Endometrial microvascular endothelial cells (primary cell): ENCODE data around the gene ST7. TPM values are rescaled to one million over a fixed set of nuclear protein-coding genes. Genes with fewer than 3 reads are reported as not detected.

Source experiments
- in situ Hi-C: cut with HindIII; loops from 2 replicates; pipeline ENCODE4 v1.10.0; 2017; ENCODE audit warnings: low sequenced_read_pairs, low pct_unique_long_range_greater_than_20kb; ENCODE audit errors: inconsistent ontology term
- total RNA-seq: library from RNA; depleted of rRNA; stranded (reverse); fragments of >200 nt; gene quantifications from one replicate; pipeline ENCODE4 v1.2.3, GENCODE V29; 2015; ENCODE audit errors: inconsistent ontology term

The ST7 gene
- total RNA-seq, 1 donor from 2014 or later = 24.0 TPM

GRCh38 chr7:116999311-116999710 lies 46.0 kb downstream of the ST7 start:
- in situ Hi-C loops = no loop called here

DNA sequence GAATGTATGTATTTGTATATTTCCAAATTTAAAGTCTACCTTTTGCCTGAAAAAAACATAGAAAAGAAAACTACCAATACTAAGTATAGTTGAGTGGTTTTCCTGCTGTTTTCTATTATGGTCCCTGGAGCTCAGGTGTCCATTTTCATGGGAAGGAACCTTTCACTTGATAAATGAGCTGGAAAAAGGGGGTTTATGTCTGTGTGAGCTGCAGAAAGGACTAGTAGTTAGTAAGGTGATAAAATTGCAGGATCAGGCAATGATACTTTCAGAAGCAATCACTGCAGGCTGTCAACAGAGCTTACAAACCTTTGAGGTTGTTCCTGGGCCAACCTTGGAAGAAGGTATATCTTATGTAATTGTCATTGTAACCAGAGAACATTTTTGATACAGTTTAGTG lies 48.0 kb downstream of the ST7 start:
- in situ Hi-C loops = no loop called here

DNA sequence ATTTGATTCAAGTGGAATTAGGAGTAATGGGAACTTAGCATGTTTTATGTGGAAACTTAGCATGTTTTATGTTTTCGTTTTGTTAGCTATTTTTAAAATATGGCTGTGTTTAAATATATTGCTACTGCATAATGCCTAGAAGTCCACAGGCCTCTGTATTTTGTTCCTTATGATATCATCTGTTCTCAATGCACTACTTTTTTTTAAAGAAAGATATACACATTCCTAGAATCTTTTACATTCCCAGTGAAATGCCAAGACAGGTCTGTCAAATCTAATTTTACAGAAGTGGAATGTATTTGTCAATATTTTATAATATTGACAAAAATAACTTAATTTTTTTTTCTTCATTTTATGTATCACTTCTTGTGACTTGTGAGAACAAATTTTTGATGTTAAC lies 51.6 kb downstream of the ST7 start:
- in situ Hi-C loops = no loop called here

DNA sequence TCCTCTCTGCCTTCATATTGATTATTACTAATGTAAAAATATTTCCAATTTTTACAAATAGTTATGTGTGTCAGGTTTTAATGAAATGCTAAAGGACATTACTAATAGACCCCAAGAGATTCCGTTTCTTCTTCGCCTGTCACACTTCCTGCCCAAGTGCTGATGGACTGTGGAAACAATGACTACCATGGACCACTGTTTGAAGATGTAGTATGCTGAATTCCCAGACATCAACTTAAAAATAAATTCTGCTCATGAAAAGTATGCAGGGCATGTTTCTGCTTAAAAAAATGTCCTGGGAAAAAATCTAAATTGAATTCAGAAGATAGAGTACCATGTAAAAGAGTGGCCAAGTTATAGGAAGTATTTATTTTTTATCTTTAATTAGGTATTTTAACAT lies 52.1 kb downstream of the ST7 start:
- in situ Hi-C loops = no loop called here

GRCh38 chr7:117006907-117007684 lies 53.8 kb downstream of the ST7 start:
- in situ Hi-C loops = no loop called here

DNA sequence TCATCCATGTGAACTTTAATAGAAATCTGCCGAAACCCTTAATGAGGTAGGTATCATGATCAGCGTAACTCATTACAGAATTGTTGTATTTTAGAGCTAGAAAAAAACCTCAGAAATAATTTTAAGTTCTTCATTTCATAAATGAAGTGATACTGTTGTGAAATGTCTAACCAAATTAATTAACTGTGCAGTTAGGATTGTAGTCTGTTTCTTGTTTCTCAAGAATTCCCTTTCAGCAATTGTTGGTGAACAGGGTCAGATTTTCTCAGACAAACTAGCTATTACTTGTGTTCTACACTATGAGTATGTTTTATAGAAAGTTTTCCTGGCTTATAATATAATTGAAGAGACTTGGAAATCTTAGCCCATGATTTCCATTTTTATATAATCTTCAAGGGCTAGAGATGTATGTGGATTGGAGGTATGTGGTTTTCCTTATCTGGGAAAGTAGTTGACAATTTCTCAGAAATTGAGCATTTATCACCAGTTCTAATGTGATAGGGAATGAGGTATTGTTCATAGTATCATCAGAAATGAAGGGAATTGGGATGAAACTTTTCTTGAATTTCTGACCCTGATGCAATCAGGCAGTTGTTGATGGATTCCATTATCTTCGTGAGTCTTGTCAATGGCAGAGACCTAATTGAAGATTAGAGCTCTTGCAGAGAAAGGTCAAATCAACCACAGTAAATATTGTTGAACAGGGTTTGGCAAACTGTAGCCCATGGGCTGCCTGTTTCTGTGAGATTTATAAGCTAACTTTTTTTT lies 55.0 kb downstream of the ST7 start:
- in situ Hi-C loops = no loop called here

GRCh38 chr7:117008886-117009531 lies 55.7 kb downstream of the ST7 start:
- in situ Hi-C loops = no loop called here

DNA sequence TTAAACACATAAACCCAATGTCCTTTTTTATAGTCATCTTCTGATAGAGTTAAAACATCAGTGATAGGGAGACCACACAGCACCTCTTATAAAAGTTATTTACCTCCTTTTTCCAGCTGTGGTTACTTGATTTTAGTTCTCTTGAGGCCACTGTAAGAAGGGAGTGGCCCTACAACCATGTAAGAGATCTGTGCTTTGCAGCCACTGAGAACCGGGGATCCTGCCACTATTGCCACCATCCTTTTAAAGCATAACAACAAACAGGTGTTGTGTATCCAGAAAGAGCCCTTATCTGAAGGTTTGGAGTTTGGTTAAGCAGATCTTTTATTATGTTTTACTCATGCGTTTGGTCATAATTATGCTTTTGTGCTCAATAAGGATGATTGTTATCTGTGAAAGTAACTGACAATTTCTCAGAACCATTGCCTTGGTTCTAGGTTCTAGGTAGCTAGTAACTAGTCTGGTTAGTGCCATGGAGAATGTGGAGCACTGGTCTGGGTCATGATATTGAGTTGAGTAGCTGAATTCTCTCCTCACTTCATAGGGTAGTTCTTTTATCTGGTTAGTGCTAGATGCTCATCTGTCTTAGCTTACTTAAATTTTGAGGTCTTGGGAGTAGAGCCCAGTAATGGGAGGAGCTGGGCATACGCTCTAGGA lies 56.5 kb downstream of the ST7 start:
- in situ Hi-C loops = no loop called here

DNA sequence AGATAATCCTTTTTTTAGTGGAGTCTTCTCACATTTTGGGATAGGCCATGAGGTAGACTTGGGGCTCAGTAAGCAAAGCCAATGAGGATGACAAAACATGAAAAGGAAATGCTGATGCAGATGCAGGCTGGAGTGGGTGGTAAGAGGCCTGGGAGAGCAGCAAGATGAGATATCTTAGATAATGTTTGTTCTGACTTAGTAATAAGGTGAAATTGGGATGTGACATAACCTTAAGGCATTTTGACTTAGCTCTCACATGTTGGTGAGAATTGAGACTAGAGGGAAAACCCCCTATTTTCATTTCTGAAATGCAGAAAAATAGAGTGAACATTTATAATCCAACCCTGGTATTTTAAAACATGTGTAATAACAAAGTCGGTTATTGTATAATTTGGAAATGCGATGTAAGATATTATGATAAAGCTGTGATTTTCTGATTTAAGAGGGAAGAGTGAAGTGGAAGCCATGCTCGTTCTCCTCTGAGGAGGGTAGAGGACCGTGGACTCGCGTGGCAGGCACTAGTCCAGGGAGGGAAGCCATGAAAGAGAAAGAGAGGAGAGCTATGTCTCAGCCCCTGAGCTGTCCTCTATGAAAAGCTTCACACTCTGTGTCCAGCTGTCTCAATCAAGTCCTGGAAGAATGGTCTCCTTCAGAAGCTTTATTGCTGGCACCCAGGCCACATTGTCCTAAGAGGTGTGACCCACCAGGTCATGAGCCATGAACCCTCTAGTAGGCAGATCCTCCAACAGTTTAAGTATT lies 57.3 kb downstream of the ST7 start:
- in situ Hi-C loops = no loop called here

GRCh38 chr7:117011419-117012260 lies 58.3 kb downstream of the ST7 start:
- in situ Hi-C loops = no loop called here

GRCh38 chr7:117012284-117012683 lies 59.0 kb downstream of the ST7 start:
- in situ Hi-C loops = no loop called here

- in situ Hi-C loops = no loop called here
Observed at GRCh38 chr7:117012696-117013095, 59.4 kb downstream of the ST7 start.

DNA sequence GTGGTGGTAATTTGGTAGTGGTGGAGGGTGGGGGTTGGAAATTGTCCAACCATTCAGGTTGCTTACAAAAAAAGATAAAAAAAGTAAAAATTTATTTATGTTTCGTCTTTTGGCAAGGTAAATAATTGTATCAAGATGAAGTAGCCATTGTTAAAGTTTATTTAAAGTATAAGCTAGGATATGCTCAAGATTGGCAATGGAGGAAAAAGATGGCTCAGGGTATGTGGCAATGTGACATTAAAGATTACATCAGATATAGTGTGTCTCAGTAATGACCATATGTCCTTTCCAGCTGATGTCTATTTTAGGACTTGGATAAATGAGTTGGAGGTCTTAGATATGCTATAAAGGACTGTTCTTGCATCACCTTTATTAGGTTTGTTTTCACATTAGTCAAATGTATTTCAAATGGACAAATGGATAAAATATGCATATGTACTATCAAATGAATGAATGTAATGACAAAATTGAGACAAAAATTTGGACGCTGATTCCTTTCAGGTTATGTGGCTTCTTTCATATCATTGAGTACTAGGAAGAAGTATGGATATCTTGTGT lies 60.9 kb downstream of the ST7 start:
- in situ Hi-C loops = no loop called here

- in situ Hi-C loops = no loop called here
Observed at GRCh38 chr7:117014673-117015133, 61.4 kb downstream of the ST7 start.

GRCh38 chr7:117015258-117016184 lies 62.2 kb downstream of the ST7 start:
- in situ Hi-C loops = no loop called here

- in situ Hi-C loops = no loop called here
Observed at GRCh38 chr7:117017017-117017451, 63.7 kb downstream of the ST7 start.
